HCT116 (cell line): ENCODE data around the gene AGAP1. TPM values are rescaled to one million over a fixed set of nuclear protein-coding genes. Genes with fewer than 3 reads are reported as not detected.

Experiments used
- ATAC-seq: fragments of 200-7000 bp; cut with Tn5 transposase; 2 replicates; pipeline ENCODE4 v1.9.1; 2020; ENCODE audit warnings: mild to moderate bottlenecking, moderate library complexity
- BruUV-seq: library from RNA; stranded (reverse); fragments of 400-500 nt; replicated peaks from 2 replicates; lab custom pipeline; 2021; lab: Mats Ljungman, UMichigan
- CTCF ChIA-PET: fragments of 300-600 bp; sonication (Branson Sonifier 250); formaldehyde crosslinking; loops from one replicate; lab custom pipeline; 2021; ENCODE audit warnings: antibody characterized with exemption; lab: Charles Lee
- POLR2A ChIA-PET: fragments of 300-600, 350-600 bp; sonication (Branson Sonifier 250); formaldehyde crosslinking; loops from one replicate; lab custom pipeline; 2021; ENCODE audit warnings: antibody characterized with exemption; lab: Charles Lee
- RAD21 ChIA-PET, 2 experiments: fragments of 300-600 bp; sonication (Branson Sonifier 250); formaldehyde crosslinking; loops; one replicate each; lab custom pipeline; 2023; ENCODE audit warnings: low total read pairs in 2 of 2; ENCODE audit not compliant: uncharacterized antibody in 2 of 2, unreplicated experiment in 2 of 2, low non-redundant PET in 1 of 2; lab: Charles Lee
- DNase-seq: peaks from one replicate; pipeline ENCODE4 v3.0.0-alpha.2; 2010; ENCODE audit warnings: low read depth, low spot score
- H2AFZ ChIP-seq: fragments of 200-600 bp; shearing (Covaris generic), sonication (generic); 2 replicates; pipeline ENCODE4 v1.6.1; 2017; ENCODE audit warnings: low read depth, mixed run types, mixed read lengths, antibody characterized with exemption, low read length; ENCODE audit not compliant: poor library complexity, severe bottlenecking
- H3K27ac ChIP-seq: 2 replicates; pipeline ENCODE4 v1.5.1; 2012; ENCODE audit warnings: low read depth, low read length
- H3K27me3 ChIP-seq: fragments of 200-600 bp; sonication (generic); 2 replicates; pipeline ENCODE4 v1.6.1; 2016; ENCODE audit warnings: mixed run types, low read length, mixed read lengths; ENCODE audit not compliant: insufficient read depth
- H3K36me3 ChIP-seq, 2 experiments: fragments of 200-500 bp in 1 of 2; fragments of 200-600 bp in 1 of 2; sonication (Bioruptor generic) in 1 of 2; sonication (generic) in 1 of 2; 2 replicates each; pipeline versions ENCODE4 v1.5.1 to v1.6.1; 2014 to 2016; ENCODE audit warnings: low read length in 2 of 2, inconsistent platforms in 1 of 2, mixed read lengths in 1 of 2, mixed run types in 1 of 2; ENCODE audit not compliant: insufficient read depth in 2 of 2, control insufficient read depth in 1 of 2
- H3K4me1 ChIP-seq, 2 experiments: fragments of 200-600 bp in 1 of 2; sonication (generic) in 1 of 2; 2 replicates each; pipeline versions ENCODE4 v1.5.1 to v1.6.1; 2012 to 2017; ENCODE audit warnings: low read length in 2 of 2, inconsistent platforms in 1 of 2, mild to moderate bottlenecking in 1 of 2, mixed read lengths in 1 of 2, mixed run types in 1 of 2, moderate library complexity in 1 of 2; ENCODE audit not compliant: insufficient read depth in 2 of 2, control insufficient read depth in 1 of 2
- H3K4me2 ChIP-seq: fragments of 200-600 bp; sonication (generic); 2 replicates; pipeline ENCODE4 v1.6.1; 2017; ENCODE audit warnings: mixed run types, low read length, mixed read lengths
- H3K4me3 ChIP-seq, 2 experiments: fragments of 200-600 bp in 1 of 2; sonication (generic) in 1 of 2; replicated peaks in 1 of 2; 2 replicates each; pipeline ENCODE4 v1.5.1; 2011 to 2016; ENCODE audit warnings: low read length in 2 of 2, control low read depth in 1 of 2, low read depth in 1 of 2, mild to moderate bottlenecking in 1 of 2, mixed read lengths in 1 of 2, mixed run types in 1 of 2
- H3K79me2 ChIP-seq: fragments of 200-600 bp; sonication (generic); 2 replicates; pipeline ENCODE4 v1.6.1; 2017; ENCODE audit warnings: mild to moderate bottlenecking, mixed run types, low read length, moderate library complexity, mixed read lengths; ENCODE audit not compliant: insufficient read depth
- H3K9ac ChIP-seq: fragments of 200-600 bp; sonication (generic); 2 replicates; pipeline ENCODE4 v1.6.1; 2016; ENCODE audit warnings: low read length, mixed read lengths
- H3K9me2 ChIP-seq: fragments of 200-600 bp; sonication (generic), shearing (Covaris generic); 2 replicates; pipeline ENCODE4 v1.6.1; 2017; ENCODE audit warnings: mixed run types, mild to moderate bottlenecking, moderate library complexity; ENCODE audit not compliant: insufficient read depth
- H3K9me3 ChIP-seq, 2 experiments: fragments of 200-500 bp in 1 of 2; fragments of 200-600 bp in 1 of 2; sonication (Bioruptor generic) in 1 of 2; sonication (generic) in 1 of 2; 2 replicates each; pipeline ENCODE4 v1.6.1; 2014 to 2017; ENCODE audit warnings: low read length in 2 of 2, mixed read lengths in 2 of 2, inconsistent platforms in 1 of 2, low read depth in 1 of 2, mild to moderate bottlenecking in 1 of 2, mixed run types in 1 of 2, moderate library complexity in 1 of 2; ENCODE audit not compliant: control insufficient read depth in 1 of 2, insufficient read depth in 1 of 2
- H4K20me1 ChIP-seq: fragments of 200-600 bp; sonication (generic), shearing (Covaris generic); 2 replicates; pipeline ENCODE4 v1.6.1; 2017; ENCODE audit warnings: mixed run types, mild to moderate bottlenecking, moderate library complexity; ENCODE audit not compliant: insufficient read depth
- CBX3 ChIP-seq: IDR thresholded peaks from 2 replicates; pipeline ENCODE4 v1.6.1; 2012; ENCODE audit warnings: low read depth
- CEBPB ChIP-seq: IDR thresholded peaks from 2 replicates; pipeline ENCODE4 v1.6.1; 2012; ENCODE audit warnings: low read depth
- CTCF ChIP-seq, 3 experiments: fragments of 200-600 bp in 1 of 3; sonication (generic) in 1 of 3; IDR thresholded peaks in 2 of 3; conservative IDR thresholded peaks in 1 of 3; 2 replicates each; pipeline ENCODE4 v1.5.1; 2012 to 2017; ENCODE audit warnings: low read depth in 2 of 3, low read length in 2 of 3, antibody characterized with exemption in 1 of 3, borderline replicate concordance in 1 of 3, control low read depth in 1 of 3, mild to moderate bottlenecking in 1 of 3, mixed read lengths in 1 of 3, mixed run types in 1 of 3, moderate library complexity in 1 of 3; ENCODE audit not compliant: insufficient read depth in 1 of 3
- EZH2phosphoT487 ChIP-seq: fragments of 200-600 bp; IDR thresholded peaks from 2 replicates; pipeline ENCODE4 v1.6.1; 2018; ENCODE audit warnings: antibody characterized with exemption, borderline replicate concordance
- FOSL1 ChIP-seq: IDR thresholded peaks from 2 replicates; pipeline ENCODE4 v1.6.1; 2012; ENCODE audit warnings: low read depth
- MAX ChIP-seq: IDR thresholded peaks from 2 replicates; pipeline ENCODE4 v1.6.1; 2012
- POLR2A ChIP-seq: IDR thresholded peaks from 2 replicates; pipeline ENCODE4 v1.7.0; 2011; ENCODE audit warnings: borderline replicate concordance; ENCODE audit not compliant: insufficient read depth, insufficient read length; ENCODE audit errors: extremely low read depth
- POLR2AphosphoS5 ChIP-seq: IDR thresholded peaks from 2 replicates; pipeline ENCODE4 v1.6.1; 2011; ENCODE audit warnings: mild to moderate bottlenecking, low read depth, low read length, moderate library complexity
- RAD21 ChIP-seq: IDR thresholded peaks from 2 replicates; pipeline ENCODE4 v1.6.1; 2012; ENCODE audit warnings: low read depth, mild to moderate bottlenecking
- SIN3A ChIP-seq: IDR thresholded peaks from 2 replicates; pipeline ENCODE4 v1.6.1; 2012; ENCODE audit warnings: low read depth
- SP1 ChIP-seq: IDR thresholded peaks from 2 replicates; pipeline ENCODE4 v1.6.1; 2012; ENCODE audit warnings: low read depth
- SRF ChIP-seq: IDR thresholded peaks from 2 replicates; pipeline ENCODE4 v1.6.1; 2012; ENCODE audit warnings: low read depth
- YY1 ChIP-seq: IDR thresholded peaks from 2 replicates; pipeline ENCODE4 v1.6.1; 2011; ENCODE audit warnings: low read length, low read depth, moderate library complexity, mild to moderate bottlenecking; ENCODE audit not compliant: insufficient replicate concordance; ENCODE audit errors: extremely low read depth
- ZBTB33 ChIP-seq: IDR thresholded peaks from 2 replicates; pipeline ENCODE4 v1.6.1; 2011; ENCODE audit warnings: mild to moderate bottlenecking, low read length, moderate library complexity; ENCODE audit not compliant: insufficient replicate concordance; ENCODE audit errors: extremely low read depth
- intact Hi-C: fragments of 100-400 bp; cut with micrococcal nuclease; formaldehyde crosslinking; loops from 2 replicates; pipeline ENCODE4 v1.10.0; 2022
- total RNA-seq: library from RNA; stranded (reverse); gene quantifications from one replicate; pipeline ENCODE4 v1.2.1, GENCODE V29; 2021; ENCODE audit not compliant: unreplicated experiment

Gene AGAP1
- total RNA-seq, 1 experiment from 2014 or later = 43.8 TPM

- Histone ChIP-seq H3K4me2 (no peak overlapping the region), H3K27ac (no peak overlapping the region), H3K36me3 (no peaks in the 10 kb centered on the region), H3K4me1 (no peaks in the 10 kb centered on the region), H4K20me1 (no peaks in the 10 kb centered on the region), H3K27me3 (no peaks in the 10 kb centered on the region), H2AFZ (no peak overlapping the region), H3K9me3 (no peaks in the 10 kb centered on the region), H3K79me2 (no peaks in the 10 kb centered on the region), H3K9me2 (no peaks in the 10 kb centered on the region), H3K4me3 (no peak overlapping the region), H3K9ac (no peak overlapping the region)
- no peak for ATAC-seq
- RAD21 ChIA-PET = no interaction called here
- intact Hi-C loops = no loop called here
- no TSS peak for BruUV-seq
- CTCF ChIA-PET = no interaction called here
- TF ChIP-seq POLR2AphosphoS5 (no peak), SP1 (no peak), FOSL1 (no peak), CEBPB (no peak), CTCF (IDR thresholded peaks at IDR 0.05 in 2 of 3, conservative IDR thresholded peaks at IDR 0.05 in 1 of 3; ENCODE audit: borderline replicate concordance in 1 of 3, insufficient read depth in 1 of 3, low read depth in 2 of 3, low read length in 2 of 3) (no peak)
- DNase-seq = no peak
- POLR2A ChIA-PET = no interaction called here
These were observed 407.4 kb downstream of the AGAP1 start for GRCh38 chr2:235901243-235901642.

- BruUV-seq = no TSS peak
- ChIA-PET RAD21 (no interaction called here), POLR2A (no interaction called here), CTCF (no interaction called here)
- no peak for ATAC-seq
- H3K4me1 ChIP-seq = no peaks in the 10 kb centered on the region
- H3K27me3 ChIP-seq = no peaks in the 10 kb centered on the region
- no peak overlapping the region for H3K27ac ChIP-seq
- H3K79me2 ChIP-seq = no peaks in the 10 kb centered on the region
- no peak for DNase-seq
- no peak overlapping the region for H3K4me2 ChIP-seq
- intact Hi-C loops = no loop called here
- H3K4me3 ChIP-seq = no peak overlapping the region
- no peak overlapping the region for H2AFZ ChIP-seq
- no peaks in the 10 kb centered on the region for H4K20me1 ChIP-seq
- no peaks in the 10 kb centered on the region for H3K9me2 ChIP-seq
- no peaks in the 10 kb centered on the region for H3K36me3 ChIP-seq
- H3K9me3 ChIP-seq = no peaks in the 10 kb centered on the region
- no peak overlapping the region for H3K9ac ChIP-seq
- TF ChIP-seq SRF = no peak
- no peak for TF ChIP-seq MAX
- TF ChIP-seq ZBTB33 = no peak
- TF ChIP-seq POLR2A = no peak
- no peak for TF ChIP-seq RAD21
- TF ChIP-seq SIN3A = no peak
- TF ChIP-seq YY1 = no peak
- TF ChIP-seq EZH2phosphoT487 = no peak
- no peak for TF ChIP-seq CEBPB
- TF ChIP-seq CBX3 = no peak
- no peak for TF ChIP-seq FOSL1
- no peak for TF ChIP-seq SP1
These were observed 410.1 kb downstream of the AGAP1 start for GRCh38 chr2:235903782-235904584.
